Activated gamma-delta T cell (primary cell): Measurements from ENCODE around the gene RGP1.

Source experiments
- DNase-seq: peaks from one replicate; lab custom pipeline; 2025; lab: John Stamatoyannopoulos, UW

RGP1 gene

GRCh38 chr9:35774907-35775635 lies 26.0 kb downstream of the RGP1 start:
- no peak for DNase-seq

GRCh38 chr9:35776018-35776417 lies 26.9 kb downstream of the RGP1 start:
- no peak for DNase-seq

GRCh38 chr9:35778496-35778895 lies 29.4 kb downstream of the RGP1 start:
- no peak for DNase-seq

- no peak for DNase-seq
Observed at GRCh38 chr9:35781066-35781465, 32.0 kb downstream of the RGP1 start.

- no peak for DNase-seq
Observed at GRCh38 chr9:35783418-35783817, 34.3 kb downstream of the RGP1 start.

- DNase-seq, result no peak
Observed at GRCh38 chr9:35789541-35789940, 40.5 kb downstream of the RGP1 start.

GRCh38 chr9:35790025-35790384 lies 40.9 kb downstream of the RGP1 start:
- DNase-seq, result no peak

- no peak for DNase-seq
Observed at GRCh38 chr9:35790385-35791296, 41.6 kb downstream of the RGP1 start.

- DNase-seq, result no peak
Observed at GRCh38 chr9:35791297-35791921, 42.3 kb downstream of the RGP1 start, which contains the start of gene NPR2. Gene NPR2 (plus strand): TSS chr9:35791591. CDS start chr9:35792409, 818 bp downstream.

GRCh38 chr9:35792024-35792813 lies 43.1 kb downstream of the RGP1 start:
- DNase-seq, result no peak

- no peak for DNase-seq
Observed at GRCh38 chr9:35792826-35793225, 43.7 kb downstream of the RGP1 start.

- DNase-seq, result no peak
Observed at GRCh38 chr9:35793461-35793860, 44.4 kb downstream of the RGP1 start.

GRCh38 chr9:35795695-35796094 lies 46.6 kb downstream of the RGP1 start:
- DNase-seq, result no peak

GRCh38 chr9:35797311-35798109 lies 48.4 kb downstream of the RGP1 start:
- DNase-seq, result no peak

- DNase-seq, result no peak
Observed at GRCh38 chr9:35798658-35799374, 49.7 kb downstream of the RGP1 start.

- DNase-seq, result no peak
Observed at GRCh38 chr9:35800530-35800929, 51.4 kb downstream of the RGP1 start.

- no peak for DNase-seq
Observed at GRCh38 chr9:35801328-35802128, 52.4 kb downstream of the RGP1 start.

GRCh38 chr9:35806101-35806500 lies 57.0 kb downstream of the RGP1 start:
- DNase-seq, result no peak
